Fibroblast of skin of abdomen (primary cell): ENCODE measurements around the gene CHST11.
A peak's percentile ranks its signal among the peaks of the same experiment; 100 is the strongest.

Experiments used
- DNase-seq: peaks from one replicate; pipeline ENCODE4 v3.0.0-alpha.2; 2013

Gene CHST11

GRCh38 chr12:104680491-104680890 lies 223.7 kb downstream of the CHST11 start:
- DNase-seq = no peak

- DNase-seq = peak; percentile 26
Observed at GRCh38 chr12:104681012-104681690, 224.4 kb downstream of the CHST11 start.

- no peak for DNase-seq
Observed at GRCh38 chr12:104682790-104683279, 226.1 kb downstream of the CHST11 start.

- no peak for DNase-seq
Observed at GRCh38 chr12:104683831-104684503, 227.2 kb downstream of the CHST11 start.

- DNase-seq = peak; percentile 84
Observed at GRCh38 chr12:104684884-104685283, 228.1 kb downstream of the CHST11 start.

GRCh38 chr12:104685366-104685765 lies 228.6 kb downstream of the CHST11 start:
- DNase-seq = no peak

GRCh38 chr12:104686196-104686595 lies 229.4 kb downstream of the CHST11 start:
- peak; percentile 33 for DNase-seq

GRCh38 chr12:104687823-104688573 lies 231.2 kb downstream of the CHST11 start:
- DNase-seq = no peak

- DNase-seq = no peak
Observed at GRCh38 chr12:104689635-104690034, 232.9 kb downstream of the CHST11 start.

- no peak for DNase-seq
Observed at GRCh38 chr12:104691721-104692556, 235.2 kb downstream of the CHST11 start.

GRCh38 chr12:104692557-104693218 lies 235.9 kb downstream of the CHST11 start:
- no peak for DNase-seq

- no peak for DNase-seq
Observed at GRCh38 chr12:104693493-104693892, 236.7 kb downstream of the CHST11 start.

GRCh38 chr12:104694161-104694560 lies 237.4 kb downstream of the CHST11 start:
- DNase-seq = no peak

GRCh38 chr12:104694711-104695110 lies 238.0 kb downstream of the CHST11 start:
- DNase-seq = no peak

- DNase-seq = peak; percentile 79
Observed at GRCh38 chr12:104695453-104696148, 238.9 kb downstream of the CHST11 start.

- no peak for DNase-seq
Observed at GRCh38 chr12:104697186-104697585, 240.4 kb downstream of the CHST11 start.

- DNase-seq = peak; percentile 44
Observed at GRCh38 chr12:104698871-104699270, 242.1 kb downstream of the CHST11 start.

GRCh38 chr12:104699489-104700190 lies 242.9 kb downstream of the CHST11 start:
- DNase-seq = peak; percentile 32

- no peak for DNase-seq
Observed at GRCh38 chr12:104700324-104700723, 243.6 kb downstream of the CHST11 start.

GRCh38 chr12:104701301-104701700 lies 244.6 kb downstream of the CHST11 start:
- no peak for DNase-seq

- no peak for DNase-seq
Observed at GRCh38 chr12:104701756-104702155, 245.0 kb downstream of the CHST11 start.
